ENCODE results near the gene RALGPS1.

GRCh38 chr9:126880947-126881332 lies 33.6 kb upstream of the RALGPS1 start:
- TF ChIP-seq CTCF (conservative IDR thresholded peaks at IDR 0.05; ENCODE audit: low read length) (no peak), EZH2phosphoT487 (IDR thresholded peaks at IDR 0.05; ENCODE audit: borderline replicate concordance, low read depth, low read length) (no peak)

Measured in OCI-LY7 (cell line).